ENCODE data around the gene RPL18A. TPM values are rescaled to one million over a fixed set of nuclear protein-coding genes. Genes with fewer than 3 reads are reported as not detected.

RPL18A gene
- total RNA-seq, 1 experiment from 2014 or later: 2,837 TPM

DNA sequence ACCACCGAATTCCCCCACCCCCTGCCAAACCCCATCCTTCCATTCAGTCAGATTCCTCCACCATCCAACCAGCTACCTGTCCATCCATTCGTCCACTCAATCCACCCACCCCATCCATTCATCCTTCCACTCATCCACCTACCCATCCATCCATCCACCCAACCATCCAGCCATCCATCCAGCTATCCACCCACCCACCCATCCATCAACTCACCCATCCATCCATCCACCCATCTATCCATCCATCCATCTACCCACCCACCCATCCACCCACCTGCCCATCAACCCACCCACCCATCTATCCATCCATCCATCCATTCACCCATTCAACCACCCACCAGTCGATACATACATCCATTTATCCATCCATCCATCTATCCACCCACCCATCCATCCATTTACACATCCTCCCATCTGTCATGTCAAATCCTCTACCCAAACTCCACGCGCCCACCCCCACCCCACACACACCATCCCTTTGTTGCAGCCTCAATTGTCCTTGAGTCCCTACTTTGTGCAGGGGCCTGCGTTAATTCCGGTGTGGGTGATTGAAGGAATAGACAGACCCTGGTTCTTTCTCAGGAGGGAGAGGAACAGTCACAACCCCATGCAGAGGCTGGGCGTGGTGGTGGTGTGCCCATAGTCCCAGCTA is 6.7 kb downstream of the RPL18A start:
- Histone ChIP-seq H3K18ac (ENCODE audit: insufficient read length, low read depth, low read length) (no peak overlapping the region), H3K56ac (ENCODE audit: insufficient read length, low read depth, low read length) (no peak overlapping the region), H3K27me3 (ENCODE audit: insufficient read depth, low read length) (no peaks in the 10 kb centered on the region; the same call in 1 of the 2 replicates), H4K5ac (ENCODE audit: insufficient read length, low read depth, low read length) (no peak overlapping the region), H3T11ph (ENCODE audit: low read length) (no peak overlapping the region), H2AK5ac (ENCODE audit: insufficient read length, low read length) (no peak overlapping the region), H3K9ac (ENCODE audit: extremely low read depth, insufficient read length, low read length) (no peak overlapping the region), H2BK20ac (ENCODE audit: low read depth, low read length, poor library complexity, severe bottlenecking) (no peak overlapping the region), H3K9me3 (ENCODE audit: control insufficient read depth, low read depth, low read length) (no peaks in the 10 kb centered on the region), H3K23me2 (ENCODE audit: insufficient read length, low read depth, low read length, poor library complexity, severe bottlenecking) (no peaks in the 10 kb centered on the region), H4K8ac (replicated peaks; ENCODE audit: insufficient read length, low read depth, low read length) (no peak overlapping the region), H2AFZ (ENCODE audit: low read length) (no peak overlapping the region), H3K4me2 (ENCODE audit: insufficient read depth, insufficient read length, low read length) (no peak overlapping the region), H3K23ac (ENCODE audit: insufficient read length, low read depth, low read length) (no peak overlapping the region), H2BK5ac (ENCODE audit: insufficient read length, low read length) (no peak overlapping the region), H3K27ac (ENCODE audit: insufficient read length, low read depth, low read length) (no peak overlapping the region), H2BK120ac (ENCODE audit: low read depth, low read length, poor library complexity, severe bottlenecking) (no peak overlapping the region), H4K91ac (ENCODE audit: insufficient read length, low read depth, low read length) (no peak overlapping the region), H3K4me1 (ENCODE audit: insufficient read depth, low read length) (no peaks in the 10 kb centered on the region; the same call in 1 of the 2 replicates), H4K20me1 (ENCODE audit: control insufficient read depth, insufficient read depth, insufficient read length) (no peaks in the 10 kb centered on the region), H3K4ac (ENCODE audit: low read depth, low read length) (no peak overlapping the region), H2BK12ac (ENCODE audit: insufficient read length, low read depth, low read length) (no peak overlapping the region), H2BK15ac (ENCODE audit: low read depth, low read length) (no peak overlapping the region), H3K79me1 (ENCODE audit: insufficient read depth, low read depth, low read length, poor library complexity, severe bottlenecking) (peaks cover 3% of the 10 kb centered on the region), H3K79me2 (ENCODE audit: insufficient read depth, low read length) (peaks cover 3% of the 10 kb centered on the region; the same call in 1 of the 2 replicates), H3K14ac (ENCODE audit: insufficient read depth, low read length) (no peak overlapping the region)
- no peak for TF ChIP-seq CTCF (conservative IDR thresholded peaks at IDR 0.05)
- peaks cover 33% of the 10 kb centered on the region for H3K27me3 Mint-ChIP-seq (ENCODE audit: low read depth)
- no peak for DNase-seq
- H3K27ac Mint-ChIP-seq: no peak overlapping the region
- H3K9me3 Mint-ChIP-seq: no peaks in the 10 kb centered on the region; a peak in 2 of 5 replicates
- H3K4me3 Mint-ChIP-seq: no peak overlapping the region; a peak in 1 of 5 replicates
- H3K36me3 Mint-ChIP-seq (ENCODE audit: insufficient read depth in 1 of 3, low read depth in 3 of 3): peaks cover 23 to 44% (median 32%) of the 10 kb centered on the region in 3 experiments
- peaks cover 13 to 30% of the 10 kb centered on the region in 2 experiments for H3K4me1 Mint-ChIP-seq
- 100% methylated on average over 2 of the region's 8 CpGs for WGBS (ENCODE audit: extremely low coverage, insufficient read length, low lambda C conversion rate)

All from H9 (cell line).